Immature natural killer cell (primary cell): ENCODE measurements around the gene DOLPP1. TPM values are rescaled to one million over a fixed set of nuclear protein-coding genes. Genes with fewer than 3 reads are reported as not detected.
A peak's percentile ranks its signal among the peaks of the same experiment; 100 is the strongest.
"Not testable (repeated sequence)": the region's sequence is repeated elsewhere in the genome, so short reads cannot be mapped to it uniquely, and the experiment has no call there.

Experiments
- DNase-seq, 3 donors: peaks; one replicate each; pipeline ENCODE4 v3.0.0; 2022; ENCODE audit warnings: mixed read lengths in 1 of 3
- H3K27ac Mint-ChIP-seq, 6 donors: one replicate each; pipeline ENCODE4 v1.8.0; 2020; ENCODE audit warnings: mixed read lengths in 6 of 6, mild to moderate bottlenecking in 5 of 6, inconsistent platforms in 4 of 6, moderate library complexity in 3 of 6
- H3K27me3 Mint-ChIP-seq, 3 donors: one replicate each; pipeline ENCODE4 v1.8.0; 2020 to 2021; ENCODE audit warnings: low read depth in 3 of 3, mild to moderate bottlenecking in 3 of 3, mixed read lengths in 3 of 3, moderate library complexity in 3 of 3, inconsistent platforms in 1 of 3
- H3K36me3 Mint-ChIP-seq, 3 donors: one replicate each; pipeline ENCODE4 v1.8.0; 2020; ENCODE audit warnings: mixed read lengths in 3 of 3, inconsistent platforms in 2 of 3, mild to moderate bottlenecking in 2 of 3
- H3K4me1 Mint-ChIP-seq, 2 donors: one replicate each; pipeline ENCODE4 v1.8.0; 2020; ENCODE audit warnings: inconsistent platforms in 2 of 2, mild to moderate bottlenecking in 2 of 2, mixed read lengths in 2 of 2, moderate library complexity in 1 of 2
- H3K4me3 Mint-ChIP-seq, 5 donors: one replicate each; pipeline ENCODE4 v1.8.0; 2020; ENCODE audit warnings: mild to moderate bottlenecking in 5 of 5, mixed read lengths in 5 of 5, inconsistent platforms in 3 of 5, moderate library complexity in 3 of 5
- H3K9me3 Mint-ChIP-seq, 6 donors: one replicate each; pipeline ENCODE4 v1.8.0; 2020; ENCODE audit warnings: mild to moderate bottlenecking in 6 of 6, mixed read lengths in 6 of 6, inconsistent platforms in 4 of 6, moderate library complexity in 3 of 6
- polyA plus RNA-seq, 3 donors: library from polyadenylated mRNA; unstranded; fragments of 300-500 nt; fragmentation: Illumina TruSeq; gene quantifications; one replicate each; pipeline ENCODE4 v1.2.3, GENCODE V29; 2021

Gene DOLPP1
- polyA plus RNA-seq, 3 donors from 2014 or later: 9.0 to 13.1 (median 12.9) TPM

GRCh38 chr9:129105857-129106694 is 25.2 kb downstream of the DOLPP1 start:
- Mint-ChIP-seq H3K9me3 (no peaks in the 10 kb centered on the region), H3K27ac (no peak overlapping the region), H3K36me3 (no peaks in the 10 kb centered on the region), H3K27me3 (peaks cover 0 to 5% (median 3%) of the 10 kb centered on the region in 3 donors), H3K4me3 (no peak overlapping the region), H3K4me1 (peaks cover 11 to 15% of the 10 kb centered on the region in 2 donors)
- DNase-seq: no peak

GRCh38 chr9:129107651-129108050 is 26.7 kb downstream of the DOLPP1 start:
- no peak overlapping the region for H3K4me3 Mint-ChIP-seq
- no peaks in the 10 kb centered on the region for H3K36me3 Mint-ChIP-seq
- H3K27ac Mint-ChIP-seq: no peak overlapping the region
- H3K4me1 Mint-ChIP-seq: peaks cover 17 to 22% of the 10 kb centered on the region in 2 donors
- no peak for DNase-seq
- no peaks in the 10 kb centered on the region for H3K9me3 Mint-ChIP-seq
- peaks cover 0 to 5% (median 3%) of the 10 kb centered on the region in 3 donors for H3K27me3 Mint-ChIP-seq

- Mint-ChIP-seq H3K9me3 (no peaks in the 10 kb centered on the region), H3K27me3 (peaks cover 0 to 5% (median 3%) of the 10 kb centered on the region in 3 donors), H3K27ac (peak overlapping the region in 1 of 6 donors; percentile 65), H3K4me3 (peak overlapping the region in 3 of 5 donors; percentile 21 to 68 (median 53)), H3K36me3 (no peaks in the 10 kb centered on the region), H3K4me1 (peaks cover 17 to 22% of the 10 kb centered on the region in 2 donors)
- no peak for DNase-seq
Observed at GRCh38 chr9:129108083-129108804, 27.3 kb downstream of the DOLPP1 start.

- DNase-seq: no peak
- Mint-ChIP-seq H3K36me3 (no peaks in the 10 kb centered on the region), H3K4me3 (peak overlapping the region; percentile 66 to 77 (median 71)), H3K4me1 (peaks cover 17 to 22% of the 10 kb centered on the region in 2 donors), H3K9me3 (no peaks in the 10 kb centered on the region), H3K27ac (peak overlapping the region in 4 of 6 donors; percentile 12 to 65 (median 36)), H3K27me3 (peaks cover 0 to 8% (median 3%) of the 10 kb centered on the region in 3 donors)
Observed at GRCh38 chr9:129108805-129109536, 28.1 kb downstream of the DOLPP1 start.

GRCh38 chr9:129109537-129109903 is 28.6 kb downstream of the DOLPP1 start:
- Mint-ChIP-seq H3K4me1 (peaks cover 17 to 26% of the 10 kb centered on the region in 2 donors), H3K4me3 (peak overlapping the region; percentile 66 to 77 (median 71)), H3K9me3 (no peaks in the 10 kb centered on the region), H3K36me3 (no peaks in the 10 kb centered on the region), H3K27me3 (peaks cover 0 to 9% (median 3%) of the 10 kb centered on the region in 3 donors), H3K27ac (peak overlapping the region in 4 of 6 donors; percentile 12 to 57 (median 40))
- DNase-seq: no peak

GRCh38 chr9:129109952-129110739 is 29.2 kb downstream of the DOLPP1 start:
- peaks cover 18 to 33% of the 10 kb centered on the region in 2 donors for H3K4me1 Mint-ChIP-seq
- peak overlapping the region; percentile 71 to 95 (median 91) for H3K4me3 Mint-ChIP-seq
- H3K9me3 Mint-ChIP-seq: no peaks in the 10 kb centered on the region
- peak overlapping the region in 2 of 6 donors; percentile 71 to 93 for H3K27ac Mint-ChIP-seq
- H3K36me3 Mint-ChIP-seq: no peaks in the 10 kb centered on the region
- peaks cover 0 to 9% (median 3%) of the 10 kb centered on the region in 3 donors for H3K27me3 Mint-ChIP-seq
- DNase-seq: no peak

GRCh38 chr9:129110740-129111527 is 30.0 kb downstream of the DOLPP1 start, which contains the start of the genes CRAT and PTPA:
TSS of gene CRAT (minus strand) at chr9:129110793. CDS start at chr9:129110509, 284 bp downstream.
TSS of gene PTPA (plus strand) at chr9:129111415. CDS start at chr9:129111601, 186 bp downstream.
- Mint-ChIP-seq H3K36me3 (no peaks in the 10 kb centered on the region), H3K9me3 (no peaks in the 10 kb centered on the region), H3K4me3 (peak within 1 kb of the TSS; percentile 91 to 95 (median 92)), H3K27me3 (peaks cover 0 to 9% (median 3%) of the 10 kb centered on the region in 3 donors), H3K27ac (peak within 1 kb of the TSS; percentile 93 to 96 (median 95)), H3K4me1 (peaks cover 20 to 36% of the 10 kb centered on the region in 2 donors)
- DNase-seq: peak; percentile 92 to 95 (median 95)

- H3K27ac Mint-ChIP-seq: peak overlapping the region; percentile 80 to 96 (median 91)
- peak; percentile 14 to 19 (median 19) for DNase-seq
Observed at GRCh38 chr9:129111528-129112151, 30.7 kb downstream of the DOLPP1 start.

GRCh38 chr9:129112526-129112925 is 31.6 kb downstream of the DOLPP1 start:
- H3K4me1 Mint-ChIP-seq: peaks cover 20 to 36% of the 10 kb centered on the region in 2 donors
- peak overlapping the region in 2 of 6 donors; percentile 1 to 96 for H3K27ac Mint-ChIP-seq

More at GRCh38 chr9:129111528-129112151, 30.7 kb downstream of the DOLPP1 start:
- Mint-ChIP-seq H3K36me3 (no peaks in the 10 kb centered on the region), H3K27me3 (peaks cover 0 to 9% (median 3%) of the 10 kb centered on the region in 3 donors), H3K4me3 (peak overlapping the region; percentile 91 to 95 (median 92)), H3K9me3 (no peaks in the 10 kb centered on the region), H3K4me1 (peaks cover 20 to 36% of the 10 kb centered on the region in 2 donors)

GRCh38 chr9:129113645-129114304 is 32.9 kb downstream of the DOLPP1 start:
- H3K4me1 Mint-ChIP-seq: peaks cover 19 to 34% of the 10 kb centered on the region in 2 donors
- H3K9me3 Mint-ChIP-seq: no peaks in the 10 kb centered on the region
- DNase-seq: no peak
- no peaks in the 10 kb centered on the region for H3K36me3 Mint-ChIP-seq
- peak overlapping the region in 1 of 5 donors; percentile 50 for H3K4me3 Mint-ChIP-seq
- H3K27ac Mint-ChIP-seq: no peak overlapping the region
- H3K27me3 Mint-ChIP-seq: peaks cover 0 to 7% (median 3%) of the 10 kb centered on the region in 3 donors

More at GRCh38 chr9:129112526-129112925, 31.6 kb downstream of the DOLPP1 start:
- peak overlapping the region; percentile 91 to 95 (median 92) for H3K4me3 Mint-ChIP-seq
- H3K36me3 Mint-ChIP-seq, DNase-seq, H3K27me3 Mint-ChIP-seq, H3K9me3 Mint-ChIP-seq: not testable (repeated sequence)

- Mint-ChIP-seq H3K9me3 (no peaks in the 10 kb centered on the region), H3K36me3 (peaks cover 0 to 13% (median 9%) of the 10 kb centered on the region in 3 donors), H3K4me3 (no peak overlapping the region), H3K27me3 (peaks cover 0 to 2% (median 0%) of the 10 kb centered on the region in 3 donors), H3K27ac (peak overlapping the region in 1 of 6 donors; percentile 26), H3K4me1 (peaks cover 3 to 14% of the 10 kb centered on the region in 2 donors)
- DNase-seq: no peak
Observed at GRCh38 chr9:129118799-129119198, 37.9 kb downstream of the DOLPP1 start.
